ENCODE data around the gene TMEM156. TPM values are rescaled to one million over a fixed set of nuclear protein-coding genes. Genes with fewer than 3 reads are reported as not detected.
A peak's percentile ranks its signal among the peaks of the same experiment; 100 is the strongest.

Gene TMEM156
- total and polyA plus RNA-seq, 2 donors (not counting 3 experiments of a cell fraction or from before 2014, with no cell fraction given): 0.39 to 1.00 TPM

DNA sequence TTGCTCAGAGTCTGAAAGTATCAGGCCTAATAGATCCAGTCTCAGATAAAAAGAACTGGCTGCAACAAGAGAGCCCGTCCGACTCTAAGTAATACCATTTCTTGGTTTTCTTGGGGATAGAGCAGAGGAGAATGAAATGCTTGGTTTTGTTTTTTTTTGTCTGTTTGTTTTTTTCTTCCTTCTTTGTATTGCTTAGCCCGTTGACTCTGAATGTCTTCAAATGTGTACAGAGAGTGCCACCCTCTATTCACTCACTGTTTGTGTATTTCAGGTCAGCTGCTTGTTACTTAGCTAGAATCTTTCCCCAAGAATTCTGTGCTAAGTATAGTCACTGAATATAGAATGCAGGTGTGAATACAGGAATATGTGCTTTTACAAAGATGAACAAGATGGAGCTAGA, 5.7 kb upstream of the TMEM156 start:
- Histone ChIP-seq H3K36me3 (ENCODE audit: control insufficient read depth in 2 of 2, extremely low read depth in 1 of 2, insufficient read depth in 2 of 2, low read length in 2 of 2) (no peaks in the 10 kb centered on the region), H3K9me1 (replicated peaks; ENCODE audit: control insufficient read depth, extremely low read depth, insufficient read depth, low read length) (no peaks in the 10 kb centered on the region), H3K27ac (ENCODE audit: insufficient read depth, low read depth, low read length) (peak overlapping the region; percentile 1), H3K9ac (replicated peaks; ENCODE audit: extremely low read depth, insufficient read depth, low read length) (no peak overlapping the region), H3K4me2 (ENCODE audit: insufficient read depth, low read length) (no peak overlapping the region), H3K79me2 (ENCODE audit: control insufficient read depth, insufficient read depth, low read length) (no peaks in the 10 kb centered on the region), H3K9me3 (replicated peaks; ENCODE audit: control insufficient read depth, insufficient read depth, low read length) (no peaks in the 10 kb centered on the region), H3K4me1 (ENCODE audit: control insufficient read depth, extremely low read depth, insufficient read depth, low read length) (peaks cover 19% of the 10 kb centered on the region), H4K20me1 (replicated peaks; ENCODE audit: control insufficient read depth, extremely low read depth, insufficient read depth, low read length) (no peaks in the 10 kb centered on the region), H3K27me3 (ENCODE audit: control insufficient read depth in 2 of 2, insufficient read depth in 2 of 2, low read length in 2 of 2) (no peaks in the 10 kb centered on the region), H2AFZ (ENCODE audit: low read depth, low read length) (peak overlapping the region; percentile 56), H3K4me3 (replicated peaks in 1 of 3; ENCODE audit: insufficient read depth in 1 of 3, low read depth in 1 of 3, low read length in 3 of 3) (no peak overlapping the region)
- intact Hi-C loops (cut with micrococcal nuclease): no loop called here
- FAIRE-seq (no peak), DNase-seq (ENCODE audit: low read depth, low spot score) (no peak)
- dilution Hi-C loops (cut with MboI; ENCODE audit: extremely low pct_ligation_motif_present, low sequenced_read_pairs): no loop called here
- TF ChIP-seq POLR2A (IDR thresholded peaks at IDR 0.05; ENCODE audit: low read depth, low read length): no peak
- TF ChIP-seq, protein P1, sequence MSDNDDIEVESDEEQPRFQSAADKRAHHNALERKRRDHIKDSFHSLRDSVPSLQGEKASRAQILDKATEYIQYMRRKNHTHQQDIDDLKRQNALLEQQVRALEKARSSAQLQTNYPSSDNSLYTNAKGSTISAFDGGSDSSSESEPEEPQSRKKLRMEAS (IDR thresholded peaks at IDR 0.05; ENCODE audit: insufficient read depth, insufficient read length): no peak
- TF ChIP-seq, protein P2, sequence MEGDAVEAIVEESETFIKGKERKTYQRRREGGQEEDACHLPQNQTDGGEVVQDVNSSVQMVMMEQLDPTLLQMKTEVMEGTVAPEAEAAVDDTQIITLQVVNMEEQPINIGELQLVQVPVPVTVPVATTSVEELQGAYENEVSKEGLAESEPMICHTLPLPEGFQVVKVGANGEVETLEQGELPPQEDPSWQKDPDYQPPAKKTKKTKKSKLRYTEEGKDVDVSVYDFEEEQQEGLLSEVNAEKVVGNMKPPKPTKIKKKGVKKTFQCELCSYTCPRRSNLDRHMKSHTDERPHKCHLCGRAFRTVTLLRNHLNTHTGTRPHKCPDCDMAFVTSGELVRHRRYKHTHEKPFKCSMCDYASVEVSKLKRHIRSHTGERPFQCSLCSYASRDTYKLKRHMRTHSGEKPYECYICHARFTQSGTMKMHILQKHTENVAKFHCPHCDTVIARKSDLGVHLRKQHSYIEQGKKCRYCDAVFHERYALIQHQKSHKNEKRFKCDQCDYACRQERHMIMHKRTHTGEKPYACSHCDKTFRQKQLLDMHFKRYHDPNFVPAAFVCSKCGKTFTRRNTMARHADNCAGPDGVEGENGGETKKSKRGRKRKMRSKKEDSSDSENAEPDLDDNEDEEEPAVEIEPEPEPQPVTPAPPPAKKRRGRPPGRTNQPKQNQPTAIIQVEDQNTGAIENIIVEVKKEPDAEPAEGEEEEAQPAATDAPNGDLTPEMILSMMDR (IDR thresholded peaks at IDR 0.05; ENCODE audit: extremely low read depth in 1 of 2, insufficient read depth in 1 of 2, low read depth in 1 of 2, low read length in 2 of 2): no peak
- no peak for TF ChIP-seq EZH2 (IDR thresholded peaks at IDR 0.05; ENCODE audit: borderline replicate concordance, low read depth, low read length, severe bottlenecking)
- TF ChIP-seq GATA2 (IDR thresholded peaks at IDR 0.05; ENCODE audit: insufficient read depth, insufficient read length, low read depth, low read length): no peak
- no peak for TF ChIP-seq POLR2AphosphoS5 (IDR thresholded peaks at IDR 0.05; ENCODE audit: insufficient read depth, low read depth, low read length)
- TF ChIP-seq MYC (IDR thresholded peaks at IDR 0.05; ENCODE audit: low read depth, low read length): no peak
- no peak for TF ChIP-seq FOS (IDR thresholded peaks at IDR 0.05; ENCODE audit: borderline replicate concordance, insufficient read depth, low read length)
- TF ChIP-seq JUN (IDR thresholded peaks at IDR 0.05; ENCODE audit: borderline replicate concordance, insufficient read depth, insufficient read length, low read depth): no peak
- BruUV-seq (replicated peaks): no TSS peak
- POLR2A ChIA-PET: no interaction called here
- CTCF ChIA-PET: interaction anchor here (1.2 kb wide), 1 partner anchor 60 kb away, joined by 3 read pairs; no protein-coding TSS in a partner anchor
